ENCODE measurements around the gene FGF14.

FGF14 gene

DNA sequence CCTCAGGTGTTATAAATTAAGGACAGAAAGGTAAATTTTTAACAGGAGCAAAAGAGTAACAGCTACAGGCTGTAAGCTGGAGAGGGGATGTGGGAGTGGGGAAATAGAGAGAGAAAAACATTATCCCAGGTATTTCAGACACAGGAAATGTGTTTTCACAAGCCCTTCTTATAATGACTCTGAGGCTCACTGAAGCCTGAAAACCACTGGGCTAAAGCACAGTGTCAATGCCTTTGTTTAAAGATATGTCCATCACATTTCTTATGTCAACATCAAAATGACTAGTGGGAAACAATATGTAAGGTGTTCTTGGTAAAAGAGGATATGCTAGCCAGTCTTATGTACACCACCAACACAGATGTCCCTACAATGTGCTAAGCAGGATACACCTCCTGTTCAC lies 365.9 kb downstream of the FGF14 start:
- Histone ChIP-seq H4K20me1 (ENCODE audit: control insufficient read depth, insufficient read depth, low read depth, low read length) (no peaks in the 10 kb centered on the region), H3K27ac (ENCODE audit: low read depth, low read length) (no peak overlapping the region), H3K4me2 (ENCODE audit: low read length) (no peak overlapping the region), H3K4me1 (ENCODE audit: control insufficient read depth, low read length) (no peaks in the 10 kb centered on the region), H3K27me3 (ENCODE audit: control insufficient read depth, low read length) (no peaks in the 10 kb centered on the region), H3K9me3 (ENCODE audit: control insufficient read depth, insufficient read depth, low read length) (no peaks in the 10 kb centered on the region), H3K9me2 (replicated peaks; ENCODE audit: control insufficient read depth, low read length) (no peaks in the 10 kb centered on the region; the same call in 1 of the 2 replicates), H3K79me2 (ENCODE audit: control insufficient read depth, low read length) (no peaks in the 10 kb centered on the region), H3K36me3 (ENCODE audit: control insufficient read depth, low read length) (no peaks in the 10 kb centered on the region), H3K4me3 (ENCODE audit: low read length) (no peak overlapping the region), H3F3A (ENCODE audit: control insufficient read depth, insufficient read depth) (no peaks in the 10 kb centered on the region)
- TF ChIP-seq EZH2phosphoT487 (IDR thresholded peaks at IDR 0.05; ENCODE audit: borderline replicate concordance, low read length) (no peak), CTCF (IDR thresholded peaks at IDR 0.05; ENCODE audit: low read depth, low read length, poor library complexity, severe bottlenecking) (no peak)

DNA sequence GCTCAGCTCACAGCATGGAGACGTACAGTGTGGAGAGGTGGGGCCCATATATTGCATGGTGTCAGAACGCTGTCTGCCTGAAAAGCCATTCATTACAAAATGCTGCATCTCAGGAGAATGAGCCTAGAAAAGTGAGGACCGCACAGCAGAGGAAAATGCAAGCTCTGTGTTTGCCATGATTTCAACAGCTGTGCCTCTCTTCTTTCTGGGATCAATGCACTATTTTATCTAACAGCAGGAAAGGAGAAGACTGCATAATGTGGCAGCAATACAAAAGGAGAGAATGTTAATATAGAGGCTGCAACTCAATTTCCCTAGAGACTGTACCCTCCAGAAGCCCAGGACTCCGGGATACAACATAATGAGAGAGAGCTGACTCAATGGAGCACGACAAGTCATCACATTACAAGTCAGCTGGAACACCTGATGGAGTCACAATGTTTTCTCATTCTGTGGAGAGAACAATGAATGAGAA lies 368.0 kb downstream of the FGF14 start:
- no peak for TF ChIP-seq EZH2phosphoT487 (IDR thresholded peaks at IDR 0.05; ENCODE audit: borderline replicate concordance, low read length)
- no peak for TF ChIP-seq CTCF (IDR thresholded peaks at IDR 0.05; ENCODE audit: low read depth, low read length, poor library complexity, severe bottlenecking)
- Histone ChIP-seq H3F3A (ENCODE audit: control insufficient read depth, insufficient read depth) (no peaks in the 10 kb centered on the region), H3K27ac (ENCODE audit: low read depth, low read length) (no peak overlapping the region), H3K9me3 (ENCODE audit: control insufficient read depth, insufficient read depth, low read length) (no peaks in the 10 kb centered on the region), H3K36me3 (ENCODE audit: control insufficient read depth, low read length) (no peaks in the 10 kb centered on the region), H4K20me1 (ENCODE audit: control insufficient read depth, insufficient read depth, low read depth, low read length) (no peaks in the 10 kb centered on the region), H3K9me2 (replicated peaks; ENCODE audit: control insufficient read depth, low read length) (no peaks in the 10 kb centered on the region; the same call in 1 of the 2 replicates), H3K4me2 (ENCODE audit: low read length) (no peak overlapping the region), H3K27me3 (ENCODE audit: control insufficient read depth, low read length) (no peaks in the 10 kb centered on the region), H3K79me2 (ENCODE audit: control insufficient read depth, low read length) (no peaks in the 10 kb centered on the region), H3K4me1 (ENCODE audit: control insufficient read depth, low read length) (no peaks in the 10 kb centered on the region), H3K4me3 (ENCODE audit: low read length) (no peak overlapping the region)

DNA sequence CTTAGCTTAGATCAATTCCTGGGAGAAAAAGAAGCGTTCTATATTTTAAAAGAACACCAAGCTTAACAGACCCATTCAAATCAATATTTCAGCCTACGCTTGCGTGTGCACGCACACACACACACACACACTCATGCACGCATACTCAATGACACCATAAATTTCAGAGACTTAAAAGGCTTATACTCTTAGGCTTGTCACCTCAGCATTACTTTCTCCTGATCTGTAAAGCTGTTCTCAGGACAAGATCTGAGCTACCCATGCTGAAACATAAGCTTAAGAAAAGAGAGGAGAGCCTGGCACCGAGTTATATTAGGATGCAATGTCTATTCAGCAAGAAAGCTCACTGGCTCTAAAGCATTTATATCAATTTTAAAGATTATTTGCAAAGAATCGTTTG lies 368.5 kb downstream of the FGF14 start:
- Histone ChIP-seq H4K20me1 (ENCODE audit: control insufficient read depth, insufficient read depth, low read depth, low read length) (no peaks in the 10 kb centered on the region), H3K36me3 (ENCODE audit: control insufficient read depth, low read length) (no peaks in the 10 kb centered on the region), H3K4me1 (ENCODE audit: control insufficient read depth, low read length) (no peaks in the 10 kb centered on the region), H3K9me3 (ENCODE audit: control insufficient read depth, insufficient read depth, low read length) (no peaks in the 10 kb centered on the region), H3K4me3 (ENCODE audit: low read length) (no peak overlapping the region), H3K9me2 (replicated peaks; ENCODE audit: control insufficient read depth, low read length) (no peaks in the 10 kb centered on the region; the same call in 1 of the 2 replicates), H3K79me2 (ENCODE audit: control insufficient read depth, low read length) (no peaks in the 10 kb centered on the region), H3K27ac (ENCODE audit: low read depth, low read length) (no peak overlapping the region), H3K4me2 (ENCODE audit: low read length) (no peak overlapping the region), H3F3A (ENCODE audit: control insufficient read depth, insufficient read depth) (no peaks in the 10 kb centered on the region), H3K27me3 (ENCODE audit: control insufficient read depth, low read length) (no peaks in the 10 kb centered on the region)
- no peak for TF ChIP-seq CTCF (IDR thresholded peaks at IDR 0.05; ENCODE audit: low read depth, low read length, poor library complexity, severe bottlenecking)
- TF ChIP-seq EZH2phosphoT487 (IDR thresholded peaks at IDR 0.05; ENCODE audit: borderline replicate concordance, low read length) = no peak

Measured in DOHH2 (cell line).